Ovary (tissue), 3 donors: ENCODE data around the gene FBXO44.

Experiments
- EP300 ChIP-seq: sonication (generic); formaldehyde crosslinking; IDR thresholded peaks from one replicate; pipeline ENCODE4 v1.6.1; 2017; ENCODE audit warnings: antibody characterized with exemption
- POLR2A ChIP-seq: fragments of 450-650 bp; IDR thresholded peaks from one replicate; pipeline ENCODE4 v1.6.1; 2017; ENCODE audit warnings: antibody characterized with exemption, mild to moderate bottlenecking, moderate library complexity
- TF ChIP-seq, protein P1 (sequence below), 3 donors: fragments of 450-650 bp in 2 of 3; fragments of 200-600 bp in 1 of 3; IDR thresholded peaks; one replicate each; pipeline versions ENCODE4 v1.5.1 to v1.8.0; 2016 to 2022; ENCODE audit warnings: antibody characterized with exemption in 3 of 3, mild to moderate bottlenecking in 1 of 3
- donor health status: DM: no; HTN: no; CAD: no.

DNA sequence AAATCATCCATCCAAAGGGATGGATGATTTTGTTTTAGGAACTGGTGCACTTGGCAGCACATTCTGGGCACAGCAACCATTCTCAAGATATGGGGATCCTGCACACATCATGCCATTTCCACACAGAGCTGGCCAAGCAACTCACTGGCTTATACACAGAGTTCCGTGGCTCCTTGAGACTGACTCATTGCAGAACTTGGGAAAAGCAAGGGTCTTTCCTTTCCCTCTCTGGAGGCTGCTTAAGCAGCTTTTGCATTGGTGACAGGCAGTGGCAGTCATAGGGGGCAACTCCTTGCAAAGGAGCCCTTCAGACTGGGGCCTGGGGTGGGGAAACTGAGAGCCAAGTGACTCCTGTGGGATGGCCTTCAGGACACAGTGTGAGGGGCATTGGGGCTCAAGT lies 28.1 kb downstream of the FBXO44 start:
- TF ChIP-seq, protein P1, sequence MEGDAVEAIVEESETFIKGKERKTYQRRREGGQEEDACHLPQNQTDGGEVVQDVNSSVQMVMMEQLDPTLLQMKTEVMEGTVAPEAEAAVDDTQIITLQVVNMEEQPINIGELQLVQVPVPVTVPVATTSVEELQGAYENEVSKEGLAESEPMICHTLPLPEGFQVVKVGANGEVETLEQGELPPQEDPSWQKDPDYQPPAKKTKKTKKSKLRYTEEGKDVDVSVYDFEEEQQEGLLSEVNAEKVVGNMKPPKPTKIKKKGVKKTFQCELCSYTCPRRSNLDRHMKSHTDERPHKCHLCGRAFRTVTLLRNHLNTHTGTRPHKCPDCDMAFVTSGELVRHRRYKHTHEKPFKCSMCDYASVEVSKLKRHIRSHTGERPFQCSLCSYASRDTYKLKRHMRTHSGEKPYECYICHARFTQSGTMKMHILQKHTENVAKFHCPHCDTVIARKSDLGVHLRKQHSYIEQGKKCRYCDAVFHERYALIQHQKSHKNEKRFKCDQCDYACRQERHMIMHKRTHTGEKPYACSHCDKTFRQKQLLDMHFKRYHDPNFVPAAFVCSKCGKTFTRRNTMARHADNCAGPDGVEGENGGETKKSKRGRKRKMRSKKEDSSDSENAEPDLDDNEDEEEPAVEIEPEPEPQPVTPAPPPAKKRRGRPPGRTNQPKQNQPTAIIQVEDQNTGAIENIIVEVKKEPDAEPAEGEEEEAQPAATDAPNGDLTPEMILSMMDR (IDR thresholded peaks at IDR 0.05), result no peak
- no peak for TF ChIP-seq POLR2A
- TF ChIP-seq EP300, result no peak
